IMR-90 (cell line): Measurements from ENCODE around the gene ALDH1A2. TPM values are rescaled to one million over a fixed set of nuclear protein-coding genes. Genes with fewer than 3 reads are reported as not detected.

Experiments used
- ATAC-seq: fragments of 200-7000 bp; cut with Tn5 transposase; 2 replicates; pipeline ENCODE4 v1.9.1; 2020; ENCODE audit warnings: low read depth, mild to moderate bottlenecking, moderate library complexity
- BruUV-seq: library from RNA; stranded (reverse); fragments of 400-500 nt; replicated peaks from 2 replicates; lab custom pipeline; 2021; lab: Mats Ljungman, UMichigan
- CTCF ChIA-PET: fragments of 300-600 bp; formaldehyde crosslinking; extraction: SDS; loops from one replicate; lab custom pipeline; 2021; ENCODE audit warnings: antibody characterized with exemption; lab: Yijun Ruan, JAX
- POLR2A ChIA-PET: fragments of 300-600 bp; sonication (Branson Sonifier 250); formaldehyde crosslinking; loops from one replicate; lab custom pipeline; 2022; ENCODE audit warnings: antibody characterized with exemption; ENCODE audit not compliant: unreplicated experiment; lab: Charles Lee
- DNase-seq: peaks from one replicate; pipeline ENCODE4 v3.0.0; 2013
- H2AFZ ChIP-seq: replicated peaks from 2 replicates; pipeline ENCODE3; 2013; ENCODE audit warnings: low read length, mild to moderate bottlenecking; ENCODE audit not compliant: poor library complexity
- H2AK5ac ChIP-seq: 2 replicates; pipeline ENCODE4 v1.6.1; 2013; ENCODE audit warnings: low read depth, low read length, inconsistent platforms
- H2AK9ac ChIP-seq: replicated peaks from 2 replicates; pipeline ENCODE3; 2013; ENCODE audit warnings: mild to moderate bottlenecking, low read depth, low read length, moderate library complexity; ENCODE audit not compliant: poor library complexity
- H2BK120ac ChIP-seq: 2 replicates; pipeline ENCODE4 v1.6.1; 2013; ENCODE audit warnings: low read depth, low read length, inconsistent platforms
- H2BK15ac ChIP-seq: 3 replicates; pipeline ENCODE4 v1.6.1; 2013; ENCODE audit warnings: low read depth, low read length, inconsistent platforms
- H2BK20ac ChIP-seq: 2 replicates; pipeline ENCODE4 v1.6.1; 2013; ENCODE audit warnings: low read depth, mild to moderate bottlenecking, inconsistent platforms, low read length, moderate library complexity
- H2BK5ac ChIP-seq: 2 replicates; pipeline ENCODE4 v1.6.1; 2013; ENCODE audit warnings: mild to moderate bottlenecking, low read depth, low read length, inconsistent platforms; ENCODE audit not compliant: poor library complexity, severe bottlenecking
- H3K14ac ChIP-seq: replicated peaks from 2 replicates; pipeline ENCODE4 v1.6.1; 2013; ENCODE audit warnings: low read depth, low read length, inconsistent platforms
- H3K18ac ChIP-seq: 2 replicates; pipeline ENCODE4 v1.6.1; 2013; ENCODE audit warnings: low read depth, low read length, control low read depth
- H3K23ac ChIP-seq: 2 replicates; pipeline ENCODE4 v1.6.1; 2013; ENCODE audit warnings: low read depth, low read length, inconsistent platforms
- H3K27ac ChIP-seq: 2 replicates; pipeline ENCODE4 v1.5.1; 2013; ENCODE audit warnings: mild to moderate bottlenecking, control low read depth, low read length; ENCODE audit not compliant: insufficient read depth
- H3K27me3 ChIP-seq: 2 replicates; pipeline ENCODE4 v1.6.1; 2013; ENCODE audit warnings: low read length; ENCODE audit not compliant: control insufficient read depth, insufficient read depth
- H3K36me3 ChIP-seq: 2 replicates; pipeline ENCODE4 v1.6.1; 2013; ENCODE audit warnings: low read length, mixed read lengths; ENCODE audit not compliant: control insufficient read depth, insufficient read depth
- H3K4ac ChIP-seq: 2 replicates; pipeline ENCODE4 v1.6.1; 2013; ENCODE audit warnings: low read depth, low read length, inconsistent platforms
- H3K4me1 ChIP-seq: 2 replicates; pipeline ENCODE4 v1.6.1; 2013; ENCODE audit warnings: low read length, mixed read lengths; ENCODE audit not compliant: control insufficient read depth, insufficient read depth
- H3K4me2 ChIP-seq: 2 replicates; pipeline ENCODE4 v1.6.1; 2013; ENCODE audit warnings: low read depth, mild to moderate bottlenecking, control low read depth, low read length, moderate library complexity
- H3K4me3 ChIP-seq: 2 replicates; pipeline ENCODE4 v1.5.1; 2013; ENCODE audit warnings: low read depth, mild to moderate bottlenecking, control low read depth, low read length, moderate library complexity; ENCODE audit not compliant: insufficient read depth
- H3K56ac ChIP-seq: 2 replicates; pipeline ENCODE4 v1.6.1; 2013; ENCODE audit warnings: low read length, inconsistent platforms; ENCODE audit not compliant: insufficient read depth; ENCODE audit errors: extremely low read depth
- H3K79me1 ChIP-seq, 2 experiments: 2 replicates each; pipeline ENCODE4 v1.6.1; 2013; ENCODE audit warnings: low read length in 2 of 2, inconsistent platforms in 1 of 2, low read depth in 1 of 2
- H3K9ac ChIP-seq: 2 replicates; pipeline ENCODE4 v1.6.1; 2013; ENCODE audit warnings: low read depth, low read length, control low read depth
- H3K9me1 ChIP-seq: 2 replicates; pipeline ENCODE4 v1.6.1; 2013; ENCODE audit warnings: low read length, inconsistent platforms; ENCODE audit not compliant: insufficient read depth
- H3K9me3 ChIP-seq: 2 replicates; pipeline ENCODE4 v1.6.1; 2013; ENCODE audit warnings: low read length; ENCODE audit not compliant: control insufficient read depth, insufficient read depth
- H4K20me1 ChIP-seq: 2 replicates; pipeline ENCODE4 v1.6.1; 2013; ENCODE audit warnings: low read length, inconsistent platforms; ENCODE audit not compliant: insufficient read depth
- H4K5ac ChIP-seq: 2 replicates; pipeline ENCODE4 v1.6.1; 2013; ENCODE audit warnings: mild to moderate bottlenecking, low read depth, low read length, control low read depth
- H4K8ac ChIP-seq, 2 experiments: 2 replicates each; pipeline ENCODE4 v1.6.1; 2013; ENCODE audit warnings: low read depth in 2 of 2, low read length in 2 of 2, control low read depth in 1 of 2, inconsistent platforms in 1 of 2
- H4K91ac ChIP-seq: 2 replicates; pipeline ENCODE4 v1.6.1; 2013; ENCODE audit warnings: low read depth, low read length, inconsistent platforms; ENCODE audit not compliant: insufficient read depth
- FOS ChIP-seq: fragments of 150-350 bp; IDR thresholded peaks from 2 replicates; pipeline ENCODE4 v1.6.1; 2016; ENCODE audit warnings: low read depth, low read length
- USF2 ChIP-seq: fragments of 150-350 bp; IDR thresholded peaks from 2 replicates; pipeline ENCODE4 v1.6.1; 2017; ENCODE audit warnings: mild to moderate bottlenecking, antibody characterized with exemption, low read length, low read depth
- WGBS, 2 experiments: methylation state at CpG; one replicate each; pipeline versions ENCODE4 v1.1.5 to v1.1.7; 2013; ENCODE audit warnings: missing lambda C conversion rate in 2 of 2; ENCODE audit not compliant: insufficient read length in 1 of 2; ENCODE audit errors: extremely low coverage in 2 of 2; 5-methylcytosine and 5-hydroxymethylcytosine counted together
- dilution Hi-C: fragments of 300-500 bp; cut with HindIII; formaldehyde crosslinking; loops from one replicate; pipeline ENCODE4 v1.14.3; 2018; ENCODE audit warnings: low sequenced_read_pairs; ENCODE audit not compliant: unreplicated experiment
- in situ Hi-C: fragments of 300-500 bp; cut with MboI; formaldehyde crosslinking; loops from 3 replicates; pipeline ENCODE4 v1.14.3; 2019; ENCODE audit warnings: low sequenced_read_pairs, inconsistent platforms, mixed read lengths
- intact Hi-C: fragments of 100-400 bp; cut with micrococcal nuclease; formaldehyde crosslinking; loops from 2 replicates; pipeline ENCODE4 v1.10.0; 2022
- polyA plus RNA-seq, 3 experiments: library from polyadenylated mRNA; depleted of rRNA; stranded (reverse); fragments of >200 nt; gene quantifications; 2 replicates each; pipeline ENCODE4 v1.2.3, GENCODE V29; 2012; ENCODE audit warnings: low replicate concordance in 1 of 3
- total RNA-seq: library from RNA; depleted of rRNA; stranded (reverse); fragments of >200 nt; gene quantifications from 2 replicates; pipeline ENCODE4 v1.2.3, GENCODE V29; 2012

ALDH1A2 gene
- total and polyA plus RNA-seq, 2 of the 4 experiments (the other 2 are of a cell fraction): not detected

DNA sequence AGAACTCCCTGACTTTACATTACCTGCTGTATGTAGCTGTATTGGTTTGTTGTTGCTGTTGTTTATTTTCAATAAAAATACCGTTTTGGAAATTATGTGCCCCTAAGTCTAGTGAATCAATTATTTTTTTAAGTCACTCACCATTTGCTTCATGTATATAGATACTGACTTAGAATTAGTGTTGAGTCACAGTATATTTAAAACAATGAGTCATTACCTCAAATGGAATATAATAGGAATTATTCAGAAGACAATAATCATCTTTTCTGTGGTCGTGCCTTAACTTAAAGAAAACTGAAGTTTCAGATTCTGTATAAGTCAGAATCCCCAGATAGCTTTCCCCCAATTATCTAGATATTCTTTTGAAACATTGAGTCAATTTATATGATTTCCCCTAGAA is 21.0 kb upstream of the ALDH1A2 start:
- no TSS peak for BruUV-seq
- Histone ChIP-seq H4K8ac (no peak overlapping the region), H4K5ac (no peak overlapping the region), H2BK20ac (no peak overlapping the region), H3K9me3 (no peaks in the 10 kb centered on the region), H3K4me1 (no peaks in the 10 kb centered on the region), H3K9me1 (no peaks in the 10 kb centered on the region), H2AFZ (no peak overlapping the region), H4K91ac (no peak overlapping the region), H3K27ac (no peak overlapping the region), H4K20me1 (no peaks in the 10 kb centered on the region), H3K27me3 (no peaks in the 10 kb centered on the region; the same call in 1 of the 2 replicates), H3K14ac (no peak overlapping the region), H2BK15ac (no peak overlapping the region), H3K9ac (no peak overlapping the region), H3K4me2 (no peak overlapping the region), H3K79me1 (no peaks in the 10 kb centered on the region), H2AK9ac (no peak overlapping the region), H3K56ac (no peak overlapping the region), H2BK120ac (no peak overlapping the region), H2BK5ac (no peak overlapping the region), H3K4ac (no peak overlapping the region), H3K4me3 (no peak overlapping the region), H3K18ac (no peak overlapping the region), H2AK5ac (no peak overlapping the region), H3K36me3 (no peaks in the 10 kb centered on the region), H3K23ac (no peak overlapping the region)
- no CpG with 5 or more reads among the region's 2 CpGs for WGBS, 2 experiments
- peak; percentile 15; the same call in 1 of the 2 replicates for TF ChIP-seq FOS
- no peak for TF ChIP-seq USF2
- ATAC-seq (no peak), DNase-seq (peak; percentile 15)
- dilution Hi-C loops (no loop called here), in situ Hi-C loops (no loop called here), intact Hi-C loops (no loop called here)
- ChIA-PET CTCF (no interaction called here), POLR2A (no interaction called here)
